ENCODE data around the gene CD5L. TPM values are rescaled to one million over a fixed set of nuclear protein-coding genes. Genes with fewer than 3 reads are reported as not detected.

Gene CD5L
- total RNA-seq, 2 donors from 2014 or later = not detected

Other genes with a start within 250 kb of the CD5L start
- gene FCRL4, start 243.7 kb downstream of the CD5L start, total RNA-seq = not detected
- 1 to 10 TPM in 1 of 2 donors, not detected in 1; 1.3 TPM for gene FCRL3, start 141.0 kb downstream of the CD5L start, total RNA-seq
- not detected for gene FCRL2, start 64.7 kb downstream of the CD5L start, total RNA-seq
- not detected for gene FCRL1, start 21.7 kb downstream of the CD5L start, total RNA-seq
- under 1 TPM in 1 of 2 donors, not detected in 1; 0.08 TPM for gene KIRREL1, start 151.8 kb upstream of the CD5L start, total RNA-seq

Measured in activated naive CD4-positive, alpha-beta T cell treated with anti-CD3 and anti-CD28 coated beads, Interleukin-2, amount 50 U/mL, for 72 hours (primary cell).